GM18499 (cell line): ENCODE measurements around the gene PLEKHM3.
A peak's percentile ranks its signal among the peaks of the same experiment; 100 is the strongest.

Experiments
- ATAC-seq: cut with Tn5 transposase; IDR thresholded peaks from one replicate; pipeline ENCODE4 v1.9.1; 2021; ENCODE audit warnings: moderate number of reproducible peaks; ENCODE audit not compliant: insufficient read depth, unreplicated experiment

Gene PLEKHM3

GRCh38 chr2:207839028-207839427 lies 186.3 kb downstream of the PLEKHM3 start:
- ATAC-seq = no peak

- no peak for ATAC-seq
These were observed 188.7 kb downstream of the PLEKHM3 start for GRCh38 chr2:207836521-207837133.

DNA sequence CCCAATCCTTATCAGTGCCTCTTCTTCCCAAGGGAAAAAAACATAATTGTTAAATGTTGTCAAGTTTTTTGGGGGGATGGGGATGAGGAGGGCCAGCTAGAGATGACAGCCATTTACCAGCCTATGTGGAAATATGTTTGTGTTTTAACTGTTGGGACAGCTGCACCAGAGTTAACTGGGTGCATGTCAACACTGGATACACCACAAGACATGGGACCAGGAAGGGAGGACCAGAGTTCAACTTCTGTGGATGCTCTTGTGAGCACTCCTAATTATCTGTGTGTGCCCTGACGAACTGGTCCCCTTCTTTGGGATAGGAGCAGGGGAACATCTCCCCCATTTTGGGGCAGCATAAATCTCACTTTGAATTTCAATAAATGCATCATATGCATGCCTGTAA lies 189.5 kb downstream of the PLEKHM3 start:
- no peak for ATAC-seq

- peak; percentile 95 for ATAC-seq
These were observed 192.0 kb downstream of the PLEKHM3 start for GRCh38 chr2:207833251-207833751.

- no peak for ATAC-seq
These were observed 193.6 kb downstream of the PLEKHM3 start for GRCh38 chr2:207831584-207832248.

GRCh38 chr2:207830778-207831438 lies 194.4 kb downstream of the PLEKHM3 start:
- ATAC-seq = no peak

- ATAC-seq = no peak
These were observed 196.8 kb downstream of the PLEKHM3 start for GRCh38 chr2:207828361-207829057.

DNA sequence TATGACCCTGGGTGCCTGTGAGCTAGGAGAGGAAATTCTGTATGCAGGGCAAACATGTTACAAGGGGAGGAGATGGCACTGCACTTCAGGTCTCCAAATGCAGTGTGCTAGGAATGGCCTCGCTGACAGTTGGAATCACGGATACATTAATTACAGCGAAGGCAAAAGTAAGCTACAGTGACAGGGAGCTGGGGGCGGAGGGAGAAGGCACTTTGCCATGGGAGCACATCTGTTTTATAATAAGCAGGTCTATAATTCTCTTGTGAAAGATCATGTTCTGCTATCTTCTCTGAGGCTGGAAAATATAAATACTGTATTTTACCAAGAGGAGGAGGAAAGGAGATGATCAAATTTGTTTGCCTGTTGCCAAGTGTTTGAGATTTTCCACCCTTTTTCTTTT lies 199.3 kb downstream of the PLEKHM3 start:
- no peak for ATAC-seq

DNA sequence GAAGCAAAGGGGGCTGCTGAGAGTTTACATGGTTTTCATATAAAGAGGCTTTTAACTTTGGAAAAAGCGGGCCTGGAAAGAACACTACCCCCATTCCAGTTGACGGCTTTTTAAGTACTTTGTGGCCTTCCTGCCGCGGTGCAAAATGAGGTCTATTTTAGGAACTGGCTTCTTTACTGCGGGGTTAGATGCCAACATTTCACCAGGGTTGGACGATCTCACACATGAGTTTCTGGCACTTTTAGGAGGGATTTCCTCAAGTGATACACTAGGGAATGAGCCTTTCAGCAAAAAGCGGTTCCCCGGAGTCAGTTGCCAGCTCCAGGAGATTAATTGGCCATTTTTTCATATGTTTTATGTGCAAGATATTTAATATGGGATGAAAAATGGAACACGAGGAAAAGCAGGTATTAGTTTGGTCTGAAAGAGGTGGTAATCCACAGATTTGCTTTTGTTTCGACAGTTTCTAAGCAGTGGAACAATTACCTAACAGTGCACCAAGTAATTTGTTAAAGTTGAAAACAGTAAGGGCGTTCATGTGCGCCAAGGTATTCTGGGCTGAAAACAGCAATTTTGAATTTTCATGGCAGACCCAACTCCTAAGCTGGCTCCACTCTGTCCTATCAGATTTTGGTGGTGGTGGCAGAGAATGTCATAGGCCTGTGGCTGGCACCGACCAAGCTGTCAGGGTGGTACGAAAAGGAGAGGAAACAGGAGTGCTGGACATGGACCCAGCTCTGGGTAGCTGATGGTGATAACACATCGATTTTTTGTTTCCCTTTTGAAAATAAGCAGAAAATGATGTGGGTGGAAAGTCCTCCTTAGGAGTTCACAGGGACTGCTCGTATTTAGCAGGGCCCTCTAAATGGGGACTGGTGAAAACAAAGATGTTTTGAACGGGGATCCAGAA lies 200.0 kb downstream of the PLEKHM3 start:
- no peak for ATAC-seq

- ATAC-seq = no peak
These were observed 201.5 kb downstream of the PLEKHM3 start for GRCh38 chr2:207823865-207824264.

GRCh38 chr2:207819839-207820784 lies 205.2 kb downstream of the PLEKHM3 start:
- ATAC-seq = no peak

GRCh38 chr2:207819021-207819797 lies 206.1 kb downstream of the PLEKHM3 start:
- no peak for ATAC-seq

DNA sequence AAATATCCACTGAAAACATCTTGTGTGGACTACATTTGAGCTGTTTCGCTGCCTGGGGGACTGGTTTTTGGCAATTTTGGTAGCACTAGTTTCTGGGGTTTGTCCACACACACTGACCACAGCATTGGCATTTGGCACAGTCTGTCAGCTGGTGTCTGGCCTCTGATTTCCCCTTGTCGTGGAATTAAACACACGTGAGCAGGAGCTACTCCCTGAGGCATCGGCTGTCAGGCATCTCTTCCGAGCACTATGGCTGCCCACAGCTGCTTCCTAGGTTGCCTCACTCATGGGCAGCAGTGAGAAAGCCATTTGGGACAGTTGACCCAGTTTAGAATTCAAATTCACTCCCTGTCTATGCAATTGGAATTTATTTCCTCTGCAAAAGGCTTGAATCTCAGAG lies 208.8 kb downstream of the PLEKHM3 start:
- no peak for ATAC-seq

- ATAC-seq = no peak
These were observed 210.1 kb downstream of the PLEKHM3 start for GRCh38 chr2:207815254-207815653.

DNA sequence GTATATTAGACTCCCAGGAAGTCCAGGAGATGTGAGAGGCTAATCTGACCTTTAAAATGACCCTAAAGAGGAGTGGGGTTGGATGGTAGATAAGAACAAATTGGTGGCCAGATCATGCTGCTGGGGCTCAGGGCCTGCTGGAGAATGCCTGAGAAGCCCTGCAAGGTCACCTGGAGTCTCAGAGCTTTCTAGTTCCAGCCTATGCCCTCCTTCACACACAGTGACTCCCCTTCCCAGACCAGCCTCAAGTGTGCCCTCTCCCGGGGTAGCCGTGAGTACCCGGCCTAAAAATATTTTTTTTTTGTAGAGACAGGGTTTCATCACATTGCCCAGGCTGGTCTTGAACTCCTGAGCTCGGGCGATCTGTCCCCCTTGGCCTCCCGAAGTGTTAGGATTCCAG lies 211.4 kb downstream of the PLEKHM3 start:
- ATAC-seq = no peak

GRCh38 chr2:207813221-207813916 lies 212.0 kb downstream of the PLEKHM3 start:
- no peak for ATAC-seq

DNA sequence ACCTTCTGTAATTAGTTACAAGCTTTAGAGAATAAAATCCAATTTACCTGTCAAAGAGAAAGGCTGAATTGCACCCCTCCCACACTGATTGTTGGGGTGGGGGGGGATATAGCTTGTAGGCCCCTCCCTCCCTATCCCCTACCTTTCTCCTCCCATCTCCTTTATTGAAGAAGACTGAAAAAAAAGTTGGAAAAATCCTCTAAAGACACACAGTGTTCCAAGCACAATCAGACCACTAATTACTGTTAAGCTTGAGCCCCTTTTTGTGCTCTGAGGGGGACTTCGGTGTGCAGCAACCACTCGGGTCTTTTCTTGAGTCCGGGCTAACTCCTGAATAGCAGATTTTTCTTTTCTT lies 212.6 kb downstream of the PLEKHM3 start:
- ATAC-seq = no peak
